Neuronal stem cell (in vitro differentiated cells): ENCODE data around the gene KDM6A.

ENCODE experiments used
- DNase-seq: peaks from one replicate; pipeline ENCODE4 v3.0.0-alpha.2; 2013; ENCODE audit warnings: low spot score
- H2AFZ ChIP-seq: one replicate; pipeline ENCODE4 v1.6.1; 2013; ENCODE audit warnings: mild to moderate bottlenecking, low read length, inconsistent platforms
- H2AK5ac ChIP-seq: 2 replicates; pipeline ENCODE4 v1.6.1; 2013; ENCODE audit warnings: low read depth, mild to moderate bottlenecking, inconsistent platforms, low read length, moderate library complexity, mixed read lengths
- H2BK120ac ChIP-seq: 2 replicates; pipeline ENCODE4 v1.6.1; 2013; ENCODE audit warnings: low read depth, mild to moderate bottlenecking, inconsistent platforms, low read length, moderate library complexity, mixed read lengths
- H2BK12ac ChIP-seq: one replicate; pipeline ENCODE4 v1.6.1; 2013; ENCODE audit warnings: low read length, inconsistent platforms
- H2BK15ac ChIP-seq: 2 replicates; pipeline ENCODE4 v1.6.1; 2013; ENCODE audit warnings: mild to moderate bottlenecking, low read length, inconsistent platforms, mixed read lengths
- H2BK5ac ChIP-seq: one replicate; pipeline ENCODE4 v1.6.1; 2013; ENCODE audit warnings: inconsistent platforms, mild to moderate bottlenecking, low read length, moderate library complexity
- H3K14ac ChIP-seq: one replicate; pipeline ENCODE4 v1.6.1; 2013; ENCODE audit warnings: low read length, inconsistent platforms
- H3K18ac ChIP-seq: 2 replicates; pipeline ENCODE4 v1.6.1; 2013; ENCODE audit warnings: low read length, inconsistent platforms
- H3K23ac ChIP-seq: 2 replicates; pipeline ENCODE4 v1.6.1; 2013; ENCODE audit warnings: low read depth, mild to moderate bottlenecking, mixed read lengths, low read length, inconsistent platforms; ENCODE audit not compliant: poor library complexity
- H3K27ac ChIP-seq: replicated peaks from 3 replicates; pipeline ENCODE4 v1.5.1; 2013; ENCODE audit warnings: low read length, inconsistent platforms
- H3K27me3 ChIP-seq, 3 experiments: 2 replicates each; pipeline ENCODE4 v1.6.1; 2013; ENCODE audit warnings: low read length in 3 of 3, mild to moderate bottlenecking in 2 of 3, inconsistent platforms in 1 of 3, low read depth in 1 of 3, mixed read lengths in 1 of 3, moderate library complexity in 1 of 3; ENCODE audit not compliant: control insufficient read depth in 3 of 3, insufficient read depth in 3 of 3
- H3K36me3 ChIP-seq, 2 donors: replicated peaks in 1 of 2; 2 replicates each; pipeline ENCODE4 v1.6.1; 2013; ENCODE audit warnings: low read length in 2 of 2; ENCODE audit not compliant: control insufficient read depth in 2 of 2, insufficient read depth in 2 of 2
- H3K4ac ChIP-seq: 2 replicates; pipeline ENCODE4 v1.6.1; 2013; ENCODE audit warnings: inconsistent platforms, mild to moderate bottlenecking, low read length, moderate library complexity
- H3K4me1 ChIP-seq, 2 donors: 1 replicate in 1 of 2; 2 replicates in 1 of 2; pipeline ENCODE4 v1.6.1; 2013; ENCODE audit warnings: low read length in 2 of 2, low read depth in 1 of 2; ENCODE audit not compliant: control insufficient read depth in 2 of 2, insufficient read depth in 1 of 2
- H3K4me2 ChIP-seq: one replicate; pipeline ENCODE4 v1.6.1; 2013; ENCODE audit warnings: mild to moderate bottlenecking, low read length, inconsistent platforms; ENCODE audit not compliant: insufficient read depth, poor library complexity, severe bottlenecking
- H3K4me3 ChIP-seq, 2 donors: 2 replicates each; pipeline ENCODE4 v1.5.1; 2013; ENCODE audit warnings: low read length in 2 of 2, mild to moderate bottlenecking in 2 of 2, inconsistent platforms in 1 of 2, moderate library complexity in 1 of 2
- H3K79me1 ChIP-seq: one replicate; pipeline ENCODE4 v1.6.1; 2013; ENCODE audit warnings: low read depth, mild to moderate bottlenecking, inconsistent platforms, low read length, moderate library complexity
- H3K9ac ChIP-seq: one replicate; pipeline ENCODE4 v1.6.1; 2013; ENCODE audit warnings: mild to moderate bottlenecking, low read depth, low read length, inconsistent platforms; ENCODE audit not compliant: poor library complexity
- H3K9me3 ChIP-seq, 2 donors: replicated peaks in 1 of 2; 2 replicates each; pipeline versions ENCODE3 to v1.6.1; 2013; ENCODE audit warnings: low read length in 2 of 2, mild to moderate bottlenecking in 2 of 2, inconsistent platforms in 1 of 2, low read depth in 1 of 2, mixed read lengths in 1 of 2, moderate library complexity in 1 of 2; ENCODE audit not compliant: control insufficient read depth in 2 of 2, insufficient read depth in 1 of 2
- H4K8ac ChIP-seq: one replicate; pipeline ENCODE4 v1.6.1; 2013; ENCODE audit warnings: low read depth, mild to moderate bottlenecking, inconsistent platforms, low read length, moderate library complexity
- H4K91ac ChIP-seq: one replicate; pipeline ENCODE4 v1.6.1; 2013; ENCODE audit warnings: low read length, low read depth, mild to moderate bottlenecking, inconsistent platforms; ENCODE audit not compliant: poor library complexity
- WGBS, 2 donors: extraction: QIAGEN DNeasy Blood & Tissue Kit; methylation state at CpG; one replicate each; pipeline ENCODE4 v1.1.7; 2013; ENCODE audit warnings: missing lambda C conversion rate in 2 of 2, mixed read lengths in 1 of 2; ENCODE audit not compliant: insufficient read length in 2 of 2, insufficient replicate concordance in 1 of 2; ENCODE audit errors: extremely low coverage in 2 of 2; 5-methylcytosine and 5-hydroxymethylcytosine counted together

The KDM6A gene

GRCh38 chrX:44899946-44900345 is 27.0 kb downstream of the KDM6A start:
- Histone ChIP-seq H2AFZ (no peak overlapping the region), H3K27ac (no peak overlapping the region)

GRCh38 chrX:44903107-44903506 is 30.1 kb downstream of the KDM6A start:
- H3K36me3 ChIP-seq, result no peaks in the 10 kb centered on the region
- H3K18ac ChIP-seq, result no peak overlapping the region
- H3K4me3 ChIP-seq, result no peak overlapping the region
- H4K8ac ChIP-seq, result no peak overlapping the region
- H3K9ac ChIP-seq, result no peak overlapping the region
- H3K4ac ChIP-seq, result no peak overlapping the region
- H2AFZ ChIP-seq, result no peak overlapping the region
- no peak overlapping the region for H4K91ac ChIP-seq
- WGBS, 2 donors, result no CpG with 5 or more reads among the region's 4 CpGs
- H3K27me3 ChIP-seq, result no peaks in the 10 kb centered on the region
- no peak overlapping the region for H3K14ac ChIP-seq
- no peak overlapping the region for H2BK5ac ChIP-seq
- H2BK120ac ChIP-seq, result no peak overlapping the region
- no peak for DNase-seq
- no peak overlapping the region for H3K27ac ChIP-seq
- no peak overlapping the region for H2BK15ac ChIP-seq
- no peak overlapping the region for H2AK5ac ChIP-seq
- H3K4me1 ChIP-seq, result no peaks in the 10 kb centered on the region
- H3K4me2 ChIP-seq, result no peak overlapping the region
- H2BK12ac ChIP-seq, result no peak overlapping the region
- no peak overlapping the region for H3K23ac ChIP-seq
- H3K9me3 ChIP-seq, result no peaks in the 10 kb centered on the region
- peaks cover 2% of the 10 kb centered on the region for H3K79me1 ChIP-seq

More at GRCh38 chrX:44899946-44900345, 27.0 kb downstream of the KDM6A start:
- no CpG with 5 or more reads among the region's 4 CpGs for WGBS, 2 donors
- no peak overlapping the region for H3K4ac ChIP-seq
- no peak overlapping the region for H4K91ac ChIP-seq
- H3K4me2 ChIP-seq, result no peak overlapping the region
- H3K9ac ChIP-seq, result no peak overlapping the region
- no peak overlapping the region for H2BK12ac ChIP-seq
- H3K9me3 ChIP-seq, result peaks cover 0 to 3% of the 10 kb centered on the region in 2 donors
- H3K36me3 ChIP-seq, result no peaks in the 10 kb centered on the region
- no peak overlapping the region for H3K4me3 ChIP-seq
- DNase-seq, result no peak
- peaks cover 2% of the 10 kb centered on the region for H3K79me1 ChIP-seq
- no peak overlapping the region for H3K23ac ChIP-seq
- no peak overlapping the region for H3K18ac ChIP-seq
- no peak overlapping the region for H3K14ac ChIP-seq
- no peak overlapping the region for H2BK5ac ChIP-seq
- H2AK5ac ChIP-seq, result no peak overlapping the region
- no peak overlapping the region for H2BK15ac ChIP-seq
- H2BK120ac ChIP-seq, result no peak overlapping the region
- no peaks in the 10 kb centered on the region for H3K27me3 ChIP-seq
- H3K4me1 ChIP-seq, result no peaks in the 10 kb centered on the region
- H4K8ac ChIP-seq, result no peak overlapping the region

GRCh38 chrX:44903830-44904530 is 31.0 kb downstream of the KDM6A start:
- no peaks in the 10 kb centered on the region for H3K9me3 ChIP-seq
- no peaks in the 10 kb centered on the region for H3K27me3 ChIP-seq
- H3K14ac ChIP-seq, result no peak overlapping the region
- H2BK5ac ChIP-seq, result no peak overlapping the region
- no peak overlapping the region for H4K91ac ChIP-seq
- H3K4me3 ChIP-seq, result no peak overlapping the region
- no peak overlapping the region for H3K4ac ChIP-seq
- DNase-seq, result no peak
- no peak overlapping the region for H2BK15ac ChIP-seq
- H3K79me1 ChIP-seq, result no peaks in the 10 kb centered on the region
- H2BK120ac ChIP-seq, result no peak overlapping the region
- no peak overlapping the region for H2AFZ ChIP-seq
- no peaks in the 10 kb centered on the region for H3K4me1 ChIP-seq
- no peak overlapping the region for H2AK5ac ChIP-seq
- no peak overlapping the region for H3K23ac ChIP-seq
- no peak overlapping the region for H2BK12ac ChIP-seq
- H3K18ac ChIP-seq, result no peak overlapping the region
- WGBS, 2 donors, result no CpG with 5 or more reads among the region's 4 CpGs
- no peak overlapping the region for H3K9ac ChIP-seq
- H4K8ac ChIP-seq, result no peak overlapping the region
- H3K4me2 ChIP-seq, result no peak overlapping the region
- H3K27ac ChIP-seq, result peak overlapping the region; percentile 56
- no peaks in the 10 kb centered on the region for H3K36me3 ChIP-seq

GRCh38 chrX:44904542-44905115 is 31.6 kb downstream of the KDM6A start:
- no peaks in the 10 kb centered on the region for H3K9me3 ChIP-seq
- no peak overlapping the region for H2BK12ac ChIP-seq
- H3K23ac ChIP-seq, result no peak overlapping the region
- H3K27ac ChIP-seq, result peak overlapping the region; percentile 35
- no peak overlapping the region for H2BK120ac ChIP-seq
- H3K4me3 ChIP-seq, result no peak overlapping the region
- H3K4me2 ChIP-seq, result no peak overlapping the region
- no peak overlapping the region for H3K4ac ChIP-seq
- no peak overlapping the region for H2AK5ac ChIP-seq
- no peaks in the 10 kb centered on the region for H3K4me1 ChIP-seq
- no peak overlapping the region for H3K14ac ChIP-seq
- H3K79me1 ChIP-seq, result no peaks in the 10 kb centered on the region
- H3K9ac ChIP-seq, result no peak overlapping the region
- H2BK5ac ChIP-seq, result no peak overlapping the region
- DNase-seq, result peak; percentile 2
- no peak overlapping the region for H4K8ac ChIP-seq
- no CpG with 5 or more reads among the region's 4 CpGs for WGBS, 2 donors
- H2AFZ ChIP-seq, result no peak overlapping the region
- H3K27me3 ChIP-seq, result no peaks in the 10 kb centered on the region
- no peaks in the 10 kb centered on the region for H3K36me3 ChIP-seq
- H2BK15ac ChIP-seq, result no peak overlapping the region
- H4K91ac ChIP-seq, result no peak overlapping the region
- no peak overlapping the region for H3K18ac ChIP-seq
